ENCODE measurements around the gene RDH16. TPM values are rescaled to one million over a fixed set of nuclear protein-coding genes. Genes with fewer than 3 reads are reported as not detected.

Gene RDH16
- total and polyA plus RNA-seq, 4 donors: 12.9 to 382 (median 219) TPM

- H3K9ac ChIP-seq (ENCODE audit: low read depth in 1 of 2, low read length in 2 of 2): peak overlapping the region in 1 of 2 donors; percentile 13
- DNase-seq (ENCODE audit: low spot score): no peak
Measured at GRCh38 chr12:57006809-57007475, 49.5 kb upstream of the RDH16 start.

GRCh38 chr12:57005980-57006808 lies 48.8 kb upstream of the RDH16 start, which contains the start of gene ZBTB39:
Gene ZBTB39, minus strand, starts transcription at chr12:57006546. Its CDS starts 1,629 bp downstream, at chr12:57004917.
- H3K4me3 ChIP-seq (ENCODE audit: low read depth in 1 of 3, low read length in 3 of 3): peak within 1 kb of the TSS; percentile 56 to 88 (median 69)
- WGBS: under 1% methylated on average over 94 of the region's 94 CpGs
- H3K27ac ChIP-seq (ENCODE audit: low read depth in 1 of 2, low read length in 2 of 2): peak within 1 kb of the TSS; percentile 12 to 46
- no peak for TF ChIP-seq HNF4A (conservative IDR thresholded peaks at IDR 0.05)
- peak; percentile 32 for TF ChIP-seq CTCF (IDR thresholded peaks at IDR 0.05; ENCODE audit: low read depth, low read length, missing input control)
- DNase-seq (ENCODE audit: low spot score): peak; percentile 72
- peaks cover 5 to 13% (median 10%) of the 10 kb centered on the region in 4 donors for H3K36me3 ChIP-seq (ENCODE audit: control insufficient read depth in 4 of 4, insufficient read depth in 3 of 4, low read depth in 1 of 4, low read length in 3 of 4)
- peaks cover 8 to 48% (median 37%) of the 10 kb centered on the region in 4 donors for H3K4me1 ChIP-seq (ENCODE audit: control insufficient read depth in 4 of 4, insufficient read depth in 4 of 4, low read length in 3 of 4)
- no peaks in the 10 kb centered on the region for H3K27me3 ChIP-seq (ENCODE audit: control insufficient read depth in 4 of 4, insufficient read depth in 4 of 4, low read length in 3 of 4)
- H3K9me3 ChIP-seq (ENCODE audit: control insufficient read depth in 4 of 4, low read length in 3 of 4): no peaks in the 10 kb centered on the region
- H3K9ac ChIP-seq (ENCODE audit: low read depth in 1 of 2, low read length in 2 of 2): peak within 1 kb of the TSS; percentile 2 to 56

More at GRCh38 chr12:57006809-57007475, 49.5 kb upstream of the RDH16 start:
- Histone ChIP-seq H3K4me1 (ENCODE audit: control insufficient read depth in 4 of 4, insufficient read depth in 4 of 4, low read length in 3 of 4) (peaks cover 3 to 41% (median 30%) of the 10 kb centered on the region in 4 donors), H3K4me3 (ENCODE audit: low read depth in 1 of 3, low read length in 3 of 3) (peak overlapping the region in 1 of 3 donors; percentile 88), H3K27ac (ENCODE audit: low read depth in 1 of 2, low read length in 2 of 2) (no peak overlapping the region), H3K36me3 (ENCODE audit: control insufficient read depth in 4 of 4, insufficient read depth in 3 of 4, low read depth in 1 of 4, low read length in 3 of 4) (peaks cover 5 to 13% (median 10%) of the 10 kb centered on the region in 4 donors), H3K9me3 (ENCODE audit: control insufficient read depth in 4 of 4, low read length in 3 of 4) (no peaks in the 10 kb centered on the region), H3K27me3 (ENCODE audit: control insufficient read depth in 4 of 4, insufficient read depth in 4 of 4, low read length in 3 of 4) (no peaks in the 10 kb centered on the region)
- TF ChIP-seq EGR1 (IDR thresholded peaks at IDR 0.05; ENCODE audit: low read depth in 2 of 2) (no peak), HNF4G (IDR thresholded peaks at IDR 0.05) (no peak), MAX (IDR thresholded peaks at IDR 0.05) (no peak), FOXA2 (IDR thresholded peaks at IDR 0.05) (no peak), SP1 (IDR thresholded peaks at IDR 0.05) (no peak), ZBTB33 (IDR thresholded peaks at IDR 0.05) (no peak), JUND (IDR thresholded peaks at IDR 0.05) (no peak), RXRA (IDR thresholded peaks at IDR 0.05) (no peak), RAD21 (IDR thresholded peaks at IDR 0.05) (no peak), ATF3 (IDR thresholded peaks at IDR 0.05) (no peak)
- 59% methylated on average over 10 of the region's 10 CpGs for WGBS
